ENCODE measurements around the gene SELENOT.

Gene SELENOT

GRCh38 chr3:150666167-150666566 is 63.0 kb downstream of the SELENOT start:
- H3K4me1 ChIP-seq (ENCODE audit: insufficient read depth, low read length, poor library complexity, severe bottlenecking), result peaks cover 16% of the 10 kb centered on the region
- H3K4me2 ChIP-seq (ENCODE audit: low read depth, low read length, poor library complexity, severe bottlenecking), result peak overlapping the region; percentile 2
- no peaks in the 10 kb centered on the region for H3K27me3 ChIP-seq (ENCODE audit: insufficient read depth, low read length, poor library complexity, severe bottlenecking)

GRCh38 chr3:150673966-150674365 is 70.8 kb downstream of the SELENOT start:
- Histone ChIP-seq H3K4me1 (ENCODE audit: insufficient read depth, low read length, poor library complexity, severe bottlenecking) (no peaks in the 10 kb centered on the region), H3K4me3 (ENCODE audit: low read length, poor library complexity, severe bottlenecking) (no peak overlapping the region), H3F3A (ENCODE audit: low read depth) (no peaks in the 10 kb centered on the region), H4K20me1 (ENCODE audit: insufficient read depth, low read length, poor library complexity, severe bottlenecking) (no peaks in the 10 kb centered on the region), H3K27me3 (ENCODE audit: insufficient read depth, low read length, poor library complexity, severe bottlenecking) (no peaks in the 10 kb centered on the region), H3K9me2 (replicated peaks; ENCODE audit: low read depth, low read length) (no peaks in the 10 kb centered on the region), H3K4me2 (ENCODE audit: low read depth, low read length, poor library complexity, severe bottlenecking) (no peak overlapping the region), H3K9ac (ENCODE audit: low read depth, low read length, poor library complexity, severe bottlenecking) (no peak overlapping the region), H3K9me3 (ENCODE audit: insufficient read depth, low read depth, low read length) (peaks cover 15% of the 10 kb centered on the region), H3K79me2 (ENCODE audit: insufficient read depth, low read length) (no peaks in the 10 kb centered on the region), H3K36me3 (ENCODE audit: insufficient read depth, low read length) (no peaks in the 10 kb centered on the region), H2AFZ (ENCODE audit: low read length) (no peak overlapping the region)
- TF ChIP-seq EZH2phosphoT487 (IDR thresholded peaks at IDR 0.05; ENCODE audit: borderline replicate concordance), result no peak
- TF ChIP-seq CTCF (conservative IDR thresholded peaks at IDR 0.05; ENCODE audit: low read length), result no peak

More at GRCh38 chr3:150666167-150666566, 63.0 kb downstream of the SELENOT start:
- Histone ChIP-seq H4K20me1 (ENCODE audit: insufficient read depth, low read length, poor library complexity, severe bottlenecking) (no peaks in the 10 kb centered on the region), H2AFZ (ENCODE audit: low read length) (peak overlapping the region; percentile 29), H3K4me3 (ENCODE audit: low read length, poor library complexity, severe bottlenecking) (no peak overlapping the region), H3K9me3 (ENCODE audit: insufficient read depth, low read depth, low read length) (no peaks in the 10 kb centered on the region), H3K9me2 (replicated peaks; ENCODE audit: low read depth, low read length) (no peaks in the 10 kb centered on the region), H3K79me2 (ENCODE audit: insufficient read depth, low read length) (no peaks in the 10 kb centered on the region), H3F3A (ENCODE audit: low read depth) (no peaks in the 10 kb centered on the region), H3K9ac (ENCODE audit: low read depth, low read length, poor library complexity, severe bottlenecking) (no peak overlapping the region), H3K36me3 (ENCODE audit: insufficient read depth, low read length) (no peaks in the 10 kb centered on the region)
- no peak for TF ChIP-seq CTCF (conservative IDR thresholded peaks at IDR 0.05; ENCODE audit: low read length)
- TF ChIP-seq EZH2phosphoT487 (IDR thresholded peaks at IDR 0.05; ENCODE audit: borderline replicate concordance), result no peak

- Histone ChIP-seq H3K79me2 (ENCODE audit: insufficient read depth, low read length) (no peaks in the 10 kb centered on the region), H3K36me3 (ENCODE audit: insufficient read depth, low read length) (no peaks in the 10 kb centered on the region), H3K9ac (ENCODE audit: low read depth, low read length, poor library complexity, severe bottlenecking) (no peak overlapping the region), H3F3A (ENCODE audit: low read depth) (no peaks in the 10 kb centered on the region), H3K4me3 (ENCODE audit: low read length, poor library complexity, severe bottlenecking) (no peak overlapping the region), H3K9me3 (ENCODE audit: insufficient read depth, low read depth, low read length) (peaks cover 15% of the 10 kb centered on the region), H4K20me1 (ENCODE audit: insufficient read depth, low read length, poor library complexity, severe bottlenecking) (no peaks in the 10 kb centered on the region), H3K9me2 (replicated peaks; ENCODE audit: low read depth, low read length) (no peaks in the 10 kb centered on the region), H3K4me1 (ENCODE audit: insufficient read depth, low read length, poor library complexity, severe bottlenecking) (peaks cover 7% of the 10 kb centered on the region), H3K27me3 (ENCODE audit: insufficient read depth, low read length, poor library complexity, severe bottlenecking) (no peaks in the 10 kb centered on the region), H2AFZ (ENCODE audit: low read length) (no peak overlapping the region), H3K4me2 (ENCODE audit: low read depth, low read length, poor library complexity, severe bottlenecking) (no peak overlapping the region)
- TF ChIP-seq CTCF (conservative IDR thresholded peaks at IDR 0.05; ENCODE audit: low read length) (no peak), EZH2phosphoT487 (IDR thresholded peaks at IDR 0.05; ENCODE audit: borderline replicate concordance) (no peak)
Measured at GRCh38 chr3:150675587-150675986, 72.5 kb downstream of the SELENOT start.
